KMS-11 (cell line): ENCODE results near the gene NPC1.

Experiments used
- H2AFZ ChIP-seq: fragments of 200-600 bp; sonication (generic); 2 replicates; pipeline ENCODE4 v1.6.1; 2016; ENCODE audit warnings: antibody characterized with exemption, mixed run types, low read depth
- H3K27ac ChIP-seq: fragments of 200-600 bp; sonication (generic); 2 replicates; pipeline ENCODE4 v1.6.1; 2016; ENCODE audit warnings: mild to moderate bottlenecking, mixed run types
- H3K27me3 ChIP-seq: fragments of 200-600 bp; sonication (generic); 2 replicates; pipeline ENCODE4 v1.6.1; 2017; ENCODE audit warnings: mild to moderate bottlenecking, low read depth, mixed run types, moderate library complexity; ENCODE audit not compliant: insufficient read depth
- H3K36me3 ChIP-seq: fragments of 200-600 bp; sonication (generic); 2 replicates; pipeline ENCODE4 v1.6.1; 2017; ENCODE audit warnings: mild to moderate bottlenecking, mixed run types; ENCODE audit not compliant: insufficient read depth
- H3K4me1 ChIP-seq: fragments of 200-600 bp; sonication (generic); 2 replicates; pipeline ENCODE4 v1.6.1; 2016; ENCODE audit warnings: mild to moderate bottlenecking, low read depth, mixed run types; ENCODE audit not compliant: poor library complexity, severe bottlenecking
- H3K4me2 ChIP-seq: fragments of 200-600 bp; sonication (generic); 2 replicates; pipeline ENCODE4 v1.7.0; 2016; ENCODE audit warnings: mild to moderate bottlenecking, mixed run types
- H3K4me3 ChIP-seq: fragments of 200-600 bp; sonication (generic); IDR thresholded peaks from 2 replicates; pipeline ENCODE4 v1.6.1; 2017; ENCODE audit warnings: low read depth, low read length, mixed read lengths; ENCODE audit not compliant: insufficient read depth
- H3K79me2 ChIP-seq: fragments of 200-600 bp; sonication (generic); 2 replicates; pipeline ENCODE4 v1.6.1; 2016; ENCODE audit warnings: low read depth, mixed run types; ENCODE audit not compliant: insufficient read depth
- H3K9ac ChIP-seq: fragments of 200-600 bp; sonication (generic); 2 replicates; pipeline ENCODE4 v1.6.1; 2016; ENCODE audit warnings: mild to moderate bottlenecking, mixed run types
- H4K20me1 ChIP-seq: fragments of 200-600 bp; sonication (generic); 2 replicates; pipeline ENCODE4 v1.6.1; 2016; ENCODE audit warnings: mild to moderate bottlenecking, mixed run types; ENCODE audit not compliant: insufficient read depth
- TF ChIP-seq, protein P1 (sequence below): fragments of 200-600 bp; sonication (generic); conservative IDR thresholded peaks from 2 replicates; pipeline ENCODE4 v1.6.1; 2017; ENCODE audit warnings: low read depth, mild to moderate bottlenecking, antibody characterized with exemption, low read length, moderate library complexity, mixed read lengths

NPC1 gene

DNA sequence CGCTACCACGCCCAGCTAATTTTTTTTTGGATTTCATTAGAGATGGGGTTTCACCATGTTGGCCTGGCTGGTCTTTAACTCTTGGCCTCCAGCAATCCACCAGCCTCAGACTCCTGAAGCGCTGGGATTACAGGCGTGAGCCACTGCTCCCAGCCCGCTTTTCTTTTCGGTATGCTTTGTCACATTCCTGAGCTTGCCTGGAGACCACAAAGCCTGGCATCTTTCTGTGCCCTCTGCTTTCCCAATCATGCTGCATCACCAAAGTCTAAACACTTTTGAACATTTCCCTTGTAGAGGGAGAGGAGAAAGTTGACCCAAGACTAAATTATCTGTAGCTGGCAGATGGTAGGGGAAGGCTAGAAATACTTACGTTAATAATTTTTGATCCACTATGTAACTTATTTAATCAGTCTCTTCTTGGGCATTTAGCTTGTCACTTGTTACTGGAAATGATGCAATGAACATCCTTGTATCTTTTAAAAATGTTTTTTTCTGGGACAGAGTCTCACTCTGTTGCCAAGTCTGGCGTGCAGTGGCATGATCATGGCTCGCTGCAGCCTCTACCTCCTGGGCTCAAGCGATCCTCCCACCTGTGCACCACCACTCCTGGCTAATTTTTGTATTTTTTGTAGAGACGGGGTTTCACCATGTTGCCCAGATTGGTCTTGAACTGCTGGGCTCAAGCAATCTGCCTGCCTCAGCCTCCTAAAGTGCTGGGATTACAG is 2.7 kb upstream of the NPC1 start:
- H3K9ac ChIP-seq = no peak overlapping the region
- H3K27ac ChIP-seq = no peak overlapping the region
- H3K79me2 ChIP-seq = peaks cover 19% of the 10 kb centered on the region
- TF ChIP-seq, protein P1, sequence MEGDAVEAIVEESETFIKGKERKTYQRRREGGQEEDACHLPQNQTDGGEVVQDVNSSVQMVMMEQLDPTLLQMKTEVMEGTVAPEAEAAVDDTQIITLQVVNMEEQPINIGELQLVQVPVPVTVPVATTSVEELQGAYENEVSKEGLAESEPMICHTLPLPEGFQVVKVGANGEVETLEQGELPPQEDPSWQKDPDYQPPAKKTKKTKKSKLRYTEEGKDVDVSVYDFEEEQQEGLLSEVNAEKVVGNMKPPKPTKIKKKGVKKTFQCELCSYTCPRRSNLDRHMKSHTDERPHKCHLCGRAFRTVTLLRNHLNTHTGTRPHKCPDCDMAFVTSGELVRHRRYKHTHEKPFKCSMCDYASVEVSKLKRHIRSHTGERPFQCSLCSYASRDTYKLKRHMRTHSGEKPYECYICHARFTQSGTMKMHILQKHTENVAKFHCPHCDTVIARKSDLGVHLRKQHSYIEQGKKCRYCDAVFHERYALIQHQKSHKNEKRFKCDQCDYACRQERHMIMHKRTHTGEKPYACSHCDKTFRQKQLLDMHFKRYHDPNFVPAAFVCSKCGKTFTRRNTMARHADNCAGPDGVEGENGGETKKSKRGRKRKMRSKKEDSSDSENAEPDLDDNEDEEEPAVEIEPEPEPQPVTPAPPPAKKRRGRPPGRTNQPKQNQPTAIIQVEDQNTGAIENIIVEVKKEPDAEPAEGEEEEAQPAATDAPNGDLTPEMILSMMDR = no peak
- no peak overlapping the region for H3K4me2 ChIP-seq
- H3K27me3 ChIP-seq = no peaks in the 10 kb centered on the region
- H2AFZ ChIP-seq = no peak overlapping the region
- peaks cover 21% of the 10 kb centered on the region for H3K4me1 ChIP-seq
- no peak overlapping the region for H3K4me3 ChIP-seq
- H4K20me1 ChIP-seq = no peaks in the 10 kb centered on the region
- H3K36me3 ChIP-seq = no peaks in the 10 kb centered on the region

DNA sequence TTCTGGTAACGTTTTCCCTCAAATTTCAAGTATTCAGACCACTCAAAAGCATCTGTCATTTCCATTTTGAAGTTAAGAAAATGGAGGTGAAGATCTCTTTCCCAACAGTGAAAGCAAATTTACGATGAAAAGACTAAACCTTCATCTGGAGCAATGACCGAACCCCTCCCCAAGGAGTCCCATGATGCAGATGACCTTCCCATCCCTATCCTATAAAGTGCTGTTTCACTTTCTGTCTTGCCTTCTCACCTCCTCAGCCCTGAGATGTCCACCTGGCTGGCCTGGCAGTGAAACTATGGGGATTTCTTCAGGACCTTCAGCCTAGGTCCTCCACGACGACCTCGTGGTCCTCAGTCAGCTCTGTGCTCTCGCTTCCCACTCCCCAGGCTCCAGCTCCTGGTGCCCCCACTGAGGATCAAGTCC is 925 bp upstream of the NPC1 start:
- Histone ChIP-seq H4K20me1 (no peaks in the 10 kb centered on the region), H3K27me3 (no peaks in the 10 kb centered on the region), H3K27ac (peak overlapping the region; percentile 92), H3K4me1 (peaks cover 36% of the 10 kb centered on the region), H2AFZ (peak overlapping the region; percentile 91), H3K4me3 (no peak overlapping the region), H3K4me2 (peak overlapping the region; percentile 62), H3K79me2 (peaks cover 36% of the 10 kb centered on the region), H3K36me3 (no peaks in the 10 kb centered on the region), H3K9ac (peak overlapping the region; percentile 88; the same call in 1 of the 2 replicates)
- TF ChIP-seq, protein P1 = peak; percentile 54; the same call in 1 of the 2 replicates

DNA sequence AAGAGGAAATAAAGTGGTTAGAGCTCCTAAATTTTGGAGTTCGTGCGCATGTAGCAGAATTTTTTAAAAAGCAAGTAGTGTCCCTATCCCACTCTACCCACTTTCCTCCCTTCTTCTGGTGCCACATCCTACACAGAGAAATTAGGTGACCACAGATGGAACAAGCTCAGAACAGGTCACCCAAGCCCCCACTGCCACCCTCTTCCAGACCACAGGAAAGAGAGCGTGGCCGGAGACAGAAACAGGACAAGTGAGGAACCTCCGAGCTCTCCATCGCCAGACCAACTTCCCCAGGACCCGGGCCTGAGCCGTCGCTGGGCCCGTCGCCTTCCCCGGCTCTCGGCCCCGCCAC is 433 bp downstream of the NPC1 start:
- Histone ChIP-seq H3K9ac (peak overlapping the region; percentile 88), H3K4me2 (peak overlapping the region; percentile 75), H3K27ac (peak overlapping the region; percentile 92), H3K36me3 (no peaks in the 10 kb centered on the region), H3K27me3 (no peaks in the 10 kb centered on the region), H3K4me3 (peak overlapping the region; percentile 73), H2AFZ (peak overlapping the region; percentile 91), H3K4me1 (peaks cover 49% of the 10 kb centered on the region), H4K20me1 (no peaks in the 10 kb centered on the region), H3K79me2 (peaks cover 50% of the 10 kb centered on the region)
- TF ChIP-seq, protein P1 = no peak

DNA sequence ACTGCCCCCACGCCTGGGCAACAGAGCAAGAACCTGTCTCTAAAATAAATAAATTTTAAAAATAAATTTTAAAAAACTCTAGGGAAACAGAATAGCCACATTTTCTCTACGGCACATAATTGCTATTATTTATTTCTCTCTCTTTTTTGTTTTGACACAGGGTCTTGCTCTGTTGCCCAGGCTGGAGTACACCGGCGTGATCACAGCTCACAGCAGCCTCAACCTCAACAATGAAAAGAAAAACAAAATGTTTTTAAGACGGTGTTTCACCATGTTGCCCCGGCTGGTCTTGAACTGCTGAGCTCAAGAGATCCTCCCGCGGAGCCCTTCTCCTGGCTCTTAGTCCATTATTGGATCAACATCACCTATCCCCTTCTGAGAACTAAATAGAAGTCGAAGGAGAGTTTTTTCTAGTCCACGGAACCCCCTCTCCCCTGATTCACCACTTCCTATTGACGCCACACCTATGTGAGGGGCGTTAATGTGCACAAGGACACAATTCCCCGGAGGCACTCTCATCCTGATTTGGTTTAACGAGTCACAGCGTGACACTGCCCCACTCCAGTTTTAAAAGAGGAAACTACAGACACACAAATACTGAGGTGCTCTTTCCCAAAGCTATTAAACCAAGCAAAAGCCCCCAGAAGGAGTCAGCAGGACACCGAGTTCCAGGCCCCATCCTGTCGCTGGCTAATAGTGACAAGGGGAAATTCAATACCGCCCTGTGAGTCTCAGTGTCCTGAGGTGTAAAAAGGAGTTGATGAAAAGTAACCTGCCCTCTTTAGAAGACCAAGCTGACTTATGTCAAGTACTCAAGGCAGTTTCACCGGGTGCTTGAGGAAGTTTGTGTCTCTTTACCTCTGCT is 1.1 kb downstream of the NPC1 start:
- Histone ChIP-seq H3K4me3 (peak overlapping the region; percentile 73), H3K27ac (peak overlapping the region; percentile 92), H3K9ac (peak overlapping the region; percentile 88; the same call in 1 of the 2 replicates), H3K79me2 (peaks cover 56% of the 10 kb centered on the region), H3K4me1 (peaks cover 55% of the 10 kb centered on the region), H3K27me3 (no peaks in the 10 kb centered on the region), H4K20me1 (no peaks in the 10 kb centered on the region), H3K36me3 (no peaks in the 10 kb centered on the region), H2AFZ (peak overlapping the region; percentile 91; the same call in 1 of the 2 replicates), H3K4me2 (peak overlapping the region; percentile 75)
- TF ChIP-seq, protein P1 = no peak
